ENCODE data around the gene RPGRIP1L.

RPGRIP1L gene

DNA sequence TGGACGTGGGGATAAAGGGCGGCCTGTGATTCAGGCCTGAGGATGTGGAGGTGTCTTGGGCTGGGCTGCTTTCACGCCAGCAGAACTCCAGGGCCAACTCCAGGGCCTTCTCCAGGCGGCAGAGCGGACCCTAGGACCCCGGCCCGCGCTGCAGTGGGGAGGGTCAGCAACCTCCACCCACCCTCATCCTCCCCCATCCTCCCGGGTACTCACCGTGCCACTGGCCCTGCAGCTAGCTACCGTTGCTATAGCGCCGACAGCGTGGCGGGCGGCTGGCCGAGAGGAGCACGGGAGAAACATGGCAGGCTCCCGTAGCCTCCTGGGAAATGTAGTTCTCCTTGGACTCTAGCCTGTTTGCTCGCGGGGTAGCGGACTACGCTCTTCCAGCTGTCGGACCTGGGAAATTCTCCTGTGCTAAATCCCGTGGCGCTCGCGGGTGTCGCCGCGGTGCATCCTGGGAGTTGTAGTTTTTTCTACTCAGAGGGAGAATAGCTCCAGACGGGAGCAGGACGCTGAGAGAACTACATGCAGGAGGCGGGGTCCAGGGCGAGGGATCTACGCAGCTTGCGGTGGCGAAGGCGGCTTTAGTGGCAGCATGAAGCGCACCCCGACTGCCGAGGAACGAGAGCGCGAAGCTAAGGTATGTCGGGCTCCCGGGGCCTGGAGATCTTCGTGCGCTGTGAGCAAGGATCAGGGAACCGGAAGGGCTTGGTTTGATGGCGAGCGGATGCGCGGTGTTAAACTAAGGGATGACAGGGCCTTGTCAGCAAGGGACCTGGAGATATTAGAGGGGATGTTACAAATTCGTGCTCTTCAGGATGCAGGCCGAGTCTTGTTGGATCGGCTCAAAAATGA lies at the start of gene RPGRIP1L, which contains the start of gene FTO:
TSS of gene RPGRIP1L (minus strand) at position 270 of the 855 bp plus-strand sequence. CDS start 3,136 bp downstream, outside the sequence.
TSS of gene FTO (plus strand) at position 567 of the 855 bp plus-strand sequence.
- peak; percentile 99 for DNase-seq (ENCODE audit: low read depth)

DNA sequence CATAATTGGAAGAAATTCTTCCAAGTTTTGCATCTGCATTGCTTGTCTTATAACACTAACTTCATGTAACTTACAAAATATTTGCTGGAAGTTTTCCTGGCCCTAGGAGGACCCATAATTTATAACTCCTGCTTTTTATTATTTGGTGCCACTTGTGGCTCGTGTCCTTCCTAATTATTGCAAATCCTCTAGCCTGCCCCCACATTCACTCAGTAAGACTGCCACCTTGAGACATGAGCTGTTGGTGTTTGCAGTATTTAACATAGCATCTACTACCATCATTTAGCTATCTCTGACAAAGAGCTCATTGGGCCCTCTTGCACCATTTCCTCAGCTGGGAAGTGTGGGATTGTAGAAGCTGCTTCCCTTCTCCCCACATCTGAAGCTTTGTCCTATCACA lies 49.8 kb upstream of the RPGRIP1L start:
- DNase-seq (ENCODE audit: low read depth) = no peak

DNA sequence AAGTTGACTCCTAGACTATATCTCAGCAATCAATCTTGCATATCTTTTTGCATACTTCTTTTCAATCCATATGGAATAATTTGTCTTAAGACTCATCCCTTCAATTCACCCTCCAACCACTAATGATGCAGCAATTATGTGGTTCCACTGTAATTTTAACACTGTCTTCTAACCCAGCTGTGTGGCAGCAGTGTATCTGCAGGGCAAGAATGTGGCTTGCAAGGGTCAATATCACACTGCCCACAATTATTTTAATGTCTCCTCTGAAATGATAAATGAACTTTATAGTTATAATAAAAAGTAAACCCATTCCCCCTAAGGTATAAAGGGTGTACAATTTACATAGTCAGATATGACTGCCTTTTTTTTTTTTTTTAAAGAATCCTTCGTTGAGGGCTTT lies 48.9 kb upstream of the RPGRIP1L start:
- DNase-seq (ENCODE audit: low read depth) = no peak

DNA sequence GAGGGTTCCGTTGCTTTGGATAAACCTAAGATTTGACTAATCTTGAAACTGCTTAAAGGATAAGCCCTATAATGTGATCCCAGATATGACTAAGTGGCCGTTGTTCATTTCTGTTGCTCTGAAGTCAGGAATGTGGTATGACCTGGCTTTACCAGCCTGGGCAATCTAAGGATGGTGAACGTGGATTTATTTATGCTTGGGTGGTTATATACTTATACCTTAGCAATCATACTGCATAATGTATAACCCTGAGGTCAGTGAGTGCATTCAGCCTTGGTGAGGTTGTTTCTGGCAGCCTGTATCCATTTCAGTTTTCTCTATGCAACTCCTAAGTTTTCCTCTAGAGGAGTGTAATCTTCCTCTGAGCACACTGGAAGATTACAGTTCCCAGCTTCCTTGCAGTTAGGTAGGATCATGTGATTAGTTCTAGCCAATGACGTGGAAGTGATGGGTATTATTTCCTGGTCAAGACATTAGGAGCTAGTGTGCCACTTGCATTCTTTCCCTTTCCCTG lies 42.2 kb upstream of the RPGRIP1L start:
- peak; percentile 87 for DNase-seq (ENCODE audit: low read depth)

DNA sequence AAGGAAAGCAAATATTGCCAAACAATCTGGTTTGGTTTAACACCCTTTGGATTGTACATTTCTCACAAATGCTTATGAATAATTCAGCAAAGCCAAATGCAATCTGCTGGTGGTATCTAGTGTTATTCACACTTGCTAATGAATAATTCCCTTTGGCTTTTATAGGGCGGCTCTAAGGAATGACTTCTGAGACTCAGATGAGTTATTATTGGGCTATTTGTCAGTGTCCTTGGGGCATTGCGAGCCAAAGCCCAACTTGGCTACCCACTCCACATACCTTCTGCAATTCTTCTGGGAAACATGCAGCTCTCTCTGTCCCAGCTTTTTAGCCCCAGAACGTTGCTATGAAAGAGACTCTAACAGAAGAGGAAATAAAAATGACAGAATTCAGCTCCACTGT lies 41.4 kb upstream of the RPGRIP1L start:
- peak; percentile 65 for DNase-seq (ENCODE audit: low read depth)

DNA sequence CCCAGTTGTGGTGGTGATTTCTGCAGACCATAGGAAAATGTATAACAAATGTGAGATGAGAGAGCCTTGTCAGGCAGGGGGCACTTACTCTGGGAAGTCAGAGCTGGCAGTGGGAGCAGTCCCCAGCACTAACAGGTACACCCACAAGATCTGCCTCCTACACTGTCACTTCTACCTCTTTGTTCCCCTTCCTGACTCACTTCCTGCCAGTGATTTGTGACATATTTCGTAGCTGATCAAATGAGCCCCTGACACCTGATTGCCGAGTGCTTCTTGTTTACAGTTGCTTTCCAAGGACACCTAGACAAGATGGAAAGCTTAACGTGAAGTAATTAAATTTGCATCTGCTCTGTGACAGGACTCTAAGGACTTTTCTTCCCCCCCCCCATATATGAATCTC lies 40.8 kb upstream of the RPGRIP1L start:
- DNase-seq (ENCODE audit: low read depth) = no peak

DNA sequence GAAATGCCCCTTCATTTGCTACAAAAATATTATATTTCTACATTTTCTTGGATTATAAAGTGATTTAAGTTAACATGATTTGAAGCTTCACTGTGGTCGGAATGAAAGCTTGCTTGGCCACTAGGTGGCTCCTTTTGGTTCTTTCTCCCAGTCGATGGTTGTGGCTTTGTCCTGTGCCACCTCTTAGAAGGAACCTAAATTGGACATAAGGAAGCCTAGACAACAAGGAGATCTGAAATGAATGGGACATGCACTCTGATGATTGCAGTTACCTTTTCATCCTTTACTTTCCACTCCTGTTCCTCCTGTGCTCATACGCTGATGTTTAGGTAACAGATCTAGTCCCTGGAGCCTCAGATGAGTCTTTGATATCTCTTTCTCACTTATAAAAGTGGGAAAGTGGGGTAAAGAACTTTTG lies 39.5 kb upstream of the RPGRIP1L start:
- DNase-seq (ENCODE audit: low read depth) = peak; percentile 57

DNA sequence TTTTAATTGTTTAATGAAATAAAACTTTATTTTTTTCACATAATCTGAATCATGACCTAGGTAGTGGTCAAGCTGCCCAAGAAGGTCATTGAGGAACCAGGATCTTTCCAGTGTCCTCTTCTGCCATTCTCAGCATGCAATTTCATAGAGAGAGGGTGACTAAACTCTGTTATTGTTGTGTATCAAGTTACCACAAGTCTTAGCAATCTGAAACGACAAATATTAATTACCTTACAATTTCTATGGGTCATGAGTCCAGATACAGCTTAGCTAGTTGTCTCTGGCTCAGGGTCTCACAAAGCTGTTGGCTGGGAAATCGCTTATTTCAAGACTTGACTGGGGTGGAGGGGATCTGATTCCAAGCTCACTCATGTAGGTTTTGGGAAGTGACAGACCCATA lies 37.9 kb upstream of the RPGRIP1L start:
- no peak for DNase-seq (ENCODE audit: low read depth)

DNA sequence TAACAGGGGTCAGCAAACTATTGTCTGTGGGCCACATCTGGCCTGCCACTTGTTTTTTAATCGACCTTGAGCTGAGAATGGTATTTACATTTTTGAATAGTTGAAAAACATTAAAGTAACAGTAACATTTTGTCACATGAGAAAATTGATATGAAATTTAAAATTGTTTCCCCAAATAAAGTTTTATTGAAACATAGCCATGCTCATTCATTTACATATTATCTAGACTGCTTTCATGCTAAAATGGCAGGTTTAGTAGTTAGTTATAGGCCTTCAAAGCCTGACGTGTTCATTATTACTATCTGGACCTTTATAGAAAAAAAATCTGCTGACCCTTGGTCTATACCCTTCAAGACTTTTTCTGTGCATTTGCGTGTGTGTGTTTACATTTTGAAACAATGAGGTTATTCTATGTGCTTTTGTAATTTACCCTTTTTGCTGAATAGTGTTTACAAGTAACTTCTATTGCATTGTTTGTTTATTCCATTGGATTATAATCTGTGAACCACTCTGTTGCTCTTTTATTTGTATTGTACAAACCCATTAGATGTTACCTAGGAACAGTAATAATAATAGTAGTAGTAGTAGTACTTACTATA lies 37.4 kb upstream of the RPGRIP1L start:
- DNase-seq (ENCODE audit: low read depth) = no peak

DNA sequence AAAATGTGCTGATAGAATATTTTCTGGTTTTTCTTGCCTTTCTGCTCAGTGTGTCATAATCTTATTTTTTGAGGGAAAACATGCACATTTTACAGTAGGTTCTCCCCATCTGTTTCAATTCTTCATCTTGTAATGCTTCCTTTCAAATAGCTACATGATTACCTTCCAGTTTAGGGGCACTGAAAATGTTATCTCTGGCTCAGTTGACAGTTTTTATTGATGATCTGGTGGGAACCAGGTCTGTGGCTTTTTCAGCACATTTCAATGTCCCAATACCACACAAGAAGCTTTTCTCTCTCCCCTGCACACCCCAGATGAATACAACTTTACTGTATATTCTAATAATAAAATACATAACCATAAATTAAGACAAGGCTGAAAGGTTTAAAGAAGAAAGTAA lies 36.8 kb upstream of the RPGRIP1L start:
- no peak for DNase-seq (ENCODE audit: low read depth)

DNA sequence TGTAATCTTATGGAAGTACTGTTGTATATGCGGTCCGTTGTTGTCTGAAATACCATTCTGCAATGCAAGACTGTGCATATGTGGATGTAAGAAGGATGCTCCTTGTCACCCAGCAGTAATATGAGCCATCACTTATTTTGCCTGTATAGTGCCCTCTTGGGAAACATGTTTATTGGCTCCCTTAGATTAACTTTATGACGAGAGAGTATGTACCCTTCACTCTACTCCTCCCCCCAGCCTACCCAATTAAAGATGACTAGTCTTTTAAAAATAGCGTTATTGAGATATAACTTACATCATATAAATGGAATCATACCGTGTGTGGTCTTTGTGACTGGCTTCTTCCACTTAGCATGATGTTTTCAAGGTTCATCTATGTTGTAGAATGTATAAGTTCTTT lies 33.9 kb upstream of the RPGRIP1L start:
- no peak for DNase-seq (ENCODE audit: low read depth)

DNA sequence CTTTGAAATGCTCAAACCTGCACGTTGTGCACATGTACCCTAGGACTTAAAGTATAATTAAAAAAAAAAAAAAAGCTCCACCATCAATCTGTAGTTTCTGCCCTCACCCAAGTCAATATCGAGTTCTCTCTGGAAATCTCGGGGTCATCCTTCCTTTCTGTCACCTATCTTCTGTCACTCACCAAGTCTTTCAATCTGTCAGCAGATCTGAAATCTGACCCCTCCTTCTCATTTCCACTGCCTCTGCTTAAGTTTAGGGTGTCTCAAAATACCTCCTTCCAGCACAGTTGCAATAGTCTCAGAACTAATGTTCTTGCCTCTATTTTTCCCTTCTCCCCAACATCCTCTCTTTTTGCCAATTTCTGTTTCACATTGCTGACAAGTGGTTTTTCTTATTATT lies 32.6 kb upstream of the RPGRIP1L start:
- DNase-seq (ENCODE audit: low read depth) = no peak

DNA sequence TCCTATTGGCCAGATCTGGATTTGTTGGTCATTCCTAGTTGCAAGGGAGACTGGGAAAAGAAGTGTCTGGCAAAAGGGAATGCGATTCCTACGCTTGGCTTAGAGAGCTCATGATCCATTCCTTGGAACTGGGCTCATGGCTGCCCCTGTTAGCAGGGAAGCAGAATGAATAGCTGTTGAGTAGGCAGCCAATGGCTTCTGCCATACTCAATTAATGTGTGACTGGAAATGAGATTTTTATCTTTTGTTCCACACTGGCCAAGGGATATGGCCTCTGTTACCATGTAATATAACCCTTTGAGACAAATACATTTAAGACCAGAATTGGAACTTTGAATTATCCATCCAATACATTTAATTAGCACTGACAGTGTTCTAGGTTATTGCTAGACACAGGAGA lies 31.2 kb upstream of the RPGRIP1L start:
- DNase-seq (ENCODE audit: low read depth) = no peak

DNA sequence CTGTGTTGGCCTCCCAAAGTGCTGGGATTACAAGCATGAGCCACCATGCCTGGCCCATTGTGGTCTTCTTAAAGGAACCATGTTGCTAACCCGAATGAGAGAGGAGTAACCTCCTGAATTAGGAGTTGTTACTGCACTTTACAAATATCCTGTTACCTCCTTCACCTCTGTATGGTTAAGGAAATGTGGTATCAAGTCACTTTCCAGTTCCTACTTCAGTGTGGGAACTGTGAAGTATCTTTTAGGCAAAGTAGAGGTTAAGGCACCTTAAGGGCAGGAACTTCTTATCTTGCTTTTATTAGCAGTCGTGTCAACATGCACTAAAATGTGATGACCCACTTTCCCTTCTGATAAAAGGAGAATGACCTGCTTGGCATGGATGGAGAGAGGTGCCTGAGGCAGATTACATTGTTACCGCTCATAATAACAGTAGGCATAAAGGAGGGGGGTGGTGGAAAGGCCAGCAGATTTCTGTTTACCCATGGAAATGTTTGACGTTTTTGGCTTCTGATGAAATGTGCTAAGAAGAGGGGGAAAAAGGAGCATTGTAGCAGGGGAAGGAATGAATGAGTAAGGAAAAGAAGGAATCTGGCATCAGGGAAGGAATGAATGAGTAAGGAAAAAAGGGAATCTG lies 28.8 kb upstream of the RPGRIP1L start:
- DNase-seq (ENCODE audit: low read depth) = peak; percentile 11

DNA sequence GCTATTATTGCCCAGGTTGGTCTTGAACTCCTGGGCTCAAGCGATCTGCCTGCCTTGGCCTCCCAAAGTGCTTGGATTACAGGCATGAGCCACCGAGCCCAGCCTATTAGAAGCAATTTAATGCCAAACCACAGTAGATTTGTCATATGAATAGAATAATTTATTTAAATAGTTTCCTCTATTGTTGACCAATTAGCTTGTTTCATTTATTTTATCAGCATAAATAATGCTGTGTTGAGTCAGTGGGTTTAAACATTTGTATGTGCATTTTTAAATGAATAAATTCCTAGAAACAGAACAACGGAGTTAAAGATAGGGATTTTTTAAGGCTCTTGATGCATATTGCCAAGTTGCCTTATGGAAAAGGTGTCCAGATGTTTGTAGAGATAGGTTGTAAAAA lies 27.0 kb upstream of the RPGRIP1L start:
- no peak for DNase-seq (ENCODE audit: low read depth)

DNA sequence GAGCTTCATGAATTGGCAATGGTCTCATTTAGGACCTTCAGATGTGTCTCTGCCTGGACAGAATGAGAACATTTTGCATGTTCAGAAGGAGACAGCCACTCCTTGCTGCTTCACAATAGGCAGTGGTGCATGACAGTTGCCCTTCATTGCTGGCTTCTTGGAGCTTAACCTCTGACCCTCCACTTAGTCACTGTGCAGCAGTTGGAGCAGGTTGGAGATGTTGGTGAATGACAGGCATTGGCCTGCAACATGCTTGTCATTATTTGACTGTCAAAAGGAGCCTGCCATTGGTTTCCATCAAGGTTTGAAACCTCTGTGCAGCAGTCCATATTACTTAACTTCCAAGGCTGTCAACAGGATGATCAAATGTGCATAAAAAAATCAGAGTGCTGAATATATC lies 23.0 kb upstream of the RPGRIP1L start:
- peak; percentile 17 for DNase-seq (ENCODE audit: low read depth)

DNA sequence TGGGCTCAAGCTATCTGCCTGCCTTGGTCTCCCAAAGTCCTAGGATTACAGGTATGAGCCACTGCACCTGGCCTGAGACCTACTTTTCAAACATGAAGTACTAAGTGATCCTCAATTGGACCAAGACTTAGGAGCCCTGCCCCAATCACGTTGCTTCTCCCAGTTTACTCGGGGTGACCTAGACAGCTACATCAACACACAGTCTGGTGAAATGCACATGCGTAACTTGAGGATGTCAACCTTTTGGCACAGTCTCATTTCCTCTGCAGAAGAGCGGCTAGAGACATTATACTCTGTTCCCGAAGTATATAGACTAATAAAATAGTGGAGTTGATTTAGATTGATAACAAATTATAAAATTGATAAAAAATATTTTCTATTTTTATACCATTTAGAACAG lies 17.4 kb upstream of the RPGRIP1L start:
- no peak for DNase-seq (ENCODE audit: low read depth)

DNA sequence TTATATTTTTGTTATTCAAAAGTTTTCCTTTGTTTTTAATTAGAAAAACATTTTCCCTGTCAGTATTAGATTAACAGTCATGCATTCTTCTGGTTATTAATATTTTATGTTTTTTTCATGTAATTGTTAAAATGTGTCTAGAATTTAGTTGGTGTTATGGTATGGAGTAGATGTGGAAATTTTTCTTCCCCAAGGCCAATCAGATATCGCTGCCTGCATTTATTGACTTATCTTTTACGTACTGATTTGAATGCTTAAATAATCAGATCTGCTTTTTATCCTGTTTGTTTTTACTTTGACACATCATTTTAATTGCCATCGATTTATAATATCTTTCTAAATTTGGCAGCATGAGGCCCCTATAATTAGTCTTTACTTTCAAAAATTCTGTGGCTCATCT lies 13.9 kb upstream of the RPGRIP1L start:
- no peak for DNase-seq (ENCODE audit: low read depth)

DNA sequence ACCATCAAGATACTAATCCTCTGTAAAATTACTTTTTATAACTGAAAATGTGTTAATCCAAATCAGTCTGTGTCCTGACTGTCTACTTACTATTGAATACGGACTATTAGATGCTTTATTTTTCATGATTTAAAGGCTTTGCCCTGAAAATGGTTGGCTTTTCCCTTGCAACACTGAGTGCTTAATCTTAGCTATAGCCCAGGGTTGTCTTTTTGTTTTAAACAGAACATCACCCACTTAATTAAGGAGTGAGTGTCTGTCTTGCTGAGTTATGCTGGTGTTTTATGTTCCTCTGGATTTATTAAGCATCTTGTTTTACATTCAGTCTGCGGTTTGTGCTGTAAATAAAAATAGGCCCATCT lies 11.3 kb upstream of the RPGRIP1L start:
- no peak for DNase-seq (ENCODE audit: low read depth)

DNA sequence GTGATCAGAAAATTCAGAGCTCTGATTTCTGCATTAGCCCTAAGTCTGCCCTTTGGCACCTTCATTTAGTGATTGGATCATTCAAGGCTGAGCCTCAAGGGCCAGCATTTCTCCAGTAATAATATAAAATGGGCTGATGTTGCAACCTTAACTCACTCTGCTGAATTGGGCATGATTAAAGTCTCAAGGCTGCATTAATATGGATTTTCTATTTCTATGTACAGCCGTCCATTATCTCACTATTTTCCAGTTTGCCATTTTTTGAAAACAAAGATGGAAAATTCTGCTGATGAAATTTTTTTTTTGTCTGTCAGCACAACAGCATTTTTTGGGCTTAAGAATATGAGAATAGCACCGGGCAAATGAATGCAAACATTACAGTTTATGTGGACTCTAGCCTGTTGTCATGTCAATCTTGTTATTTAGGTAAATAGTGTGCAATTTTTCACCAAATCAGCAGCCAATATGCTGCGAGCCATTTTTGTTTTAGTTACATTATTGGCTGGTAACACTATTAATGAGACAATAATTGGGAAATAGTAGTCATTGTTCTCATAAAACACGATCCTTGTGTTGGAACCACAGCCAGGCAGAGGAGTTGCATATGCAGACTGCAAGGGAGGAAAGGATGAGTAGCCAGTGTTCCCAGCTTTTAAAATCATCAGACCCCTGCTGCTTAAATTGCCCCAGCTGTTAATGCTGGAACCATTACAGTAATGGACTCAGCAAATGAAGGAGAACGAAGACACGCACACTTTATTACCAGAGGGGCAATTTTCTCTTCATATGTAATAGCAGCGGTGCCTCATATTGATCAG lies 10.8 kb upstream of the RPGRIP1L start:
- no peak for DNase-seq (ENCODE audit: low read depth)

DNA sequence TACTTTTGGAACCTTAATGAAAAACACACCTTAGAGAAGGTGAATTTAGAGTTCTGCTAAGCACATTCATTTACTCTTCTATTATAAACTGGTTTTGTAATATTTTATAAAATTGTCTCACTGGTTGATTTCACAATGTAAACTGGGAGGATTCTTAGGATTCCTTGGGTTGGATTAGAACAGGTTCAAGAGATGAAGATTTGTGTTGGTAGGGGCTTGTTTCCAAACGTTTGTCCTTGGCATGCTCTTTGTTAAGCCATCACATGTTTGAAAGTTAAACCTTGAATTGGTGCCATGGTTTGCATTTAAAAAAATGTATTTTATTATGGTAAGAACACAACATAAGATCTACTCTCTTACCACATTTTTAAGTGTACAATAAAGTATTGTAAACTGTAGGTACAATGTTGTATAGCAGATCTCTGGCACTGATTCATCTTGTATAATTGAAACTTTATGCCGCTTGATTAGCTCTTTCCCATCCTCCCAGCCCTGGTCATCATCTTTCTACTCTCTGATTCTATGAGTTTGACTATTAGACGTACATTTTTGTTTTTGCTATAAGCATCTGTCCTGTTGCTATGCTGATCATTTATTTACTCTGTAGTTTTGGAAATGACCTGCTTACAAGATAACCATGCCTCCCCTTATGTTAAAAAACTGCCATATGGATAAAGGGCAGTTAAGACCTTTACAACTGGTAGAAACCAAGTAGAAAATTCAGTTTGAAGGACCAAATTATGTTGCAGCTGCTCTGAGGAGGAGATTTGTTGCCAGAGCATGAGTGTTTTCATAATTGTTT lies 9.9 kb upstream of the RPGRIP1L start:
- DNase-seq (ENCODE audit: low read depth) = no peak

All from ELR (cell line).